ENCODE results near the gene KIF13A.
A peak's percentile ranks its signal among the peaks of the same experiment; 100 is the strongest.
"Not testable (repeated sequence)": the region's sequence is repeated elsewhere in the genome, so short reads cannot be mapped to it uniquely, and the experiment has no call there.

The KIF13A gene

GRCh38 chr6:17998442-17998841 lies 11.0 kb upstream of the KIF13A start:
- DNase-seq (ENCODE audit: low spot score): no peak

DNA sequence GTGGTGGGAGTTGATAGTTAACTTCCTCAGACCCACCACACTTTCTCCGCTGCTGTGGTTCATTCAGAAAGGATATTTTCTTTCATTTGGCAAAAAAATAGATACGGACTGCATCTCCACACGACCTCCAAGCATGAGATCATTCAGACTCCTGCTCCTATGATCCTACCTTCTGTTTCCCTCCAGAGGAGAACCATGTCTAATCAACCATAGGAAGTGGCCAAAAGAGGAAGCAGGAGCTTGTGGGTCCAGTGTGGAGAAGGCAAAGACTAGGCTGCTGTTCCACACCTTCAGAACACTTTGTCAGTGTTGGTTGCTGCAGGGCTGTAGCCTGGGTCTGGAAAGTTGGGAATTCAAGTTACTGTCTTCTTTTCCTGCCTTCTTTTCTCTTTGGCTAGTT lies 10.6 kb upstream of the KIF13A start:
- no peak for DNase-seq (ENCODE audit: low spot score)

- DNase-seq (ENCODE audit: low spot score): no peak
Observed at GRCh38 chr6:17995414-17995813, 8.0 kb upstream of the KIF13A start.

DNA sequence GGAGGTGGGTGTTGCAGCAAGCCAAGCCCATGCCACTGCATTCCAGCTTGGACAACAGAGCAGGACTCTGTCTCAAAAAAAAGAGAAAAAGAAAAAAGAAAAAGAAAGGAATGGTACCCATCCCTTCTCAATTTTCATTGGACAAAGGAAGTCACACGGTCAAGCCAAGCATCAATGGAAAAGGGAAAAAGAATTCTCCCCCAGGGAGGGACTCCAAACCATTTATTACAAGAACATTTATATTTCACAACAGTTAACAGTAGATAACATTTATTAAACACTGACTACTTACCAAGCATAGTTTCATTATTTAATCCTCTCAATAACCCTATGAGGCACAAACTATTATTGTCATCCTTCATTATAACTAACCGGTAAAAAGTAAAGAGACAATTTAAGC lies 6.6 kb upstream of the KIF13A start:
- no peak for DNase-seq (ENCODE audit: low spot score)

DNA sequence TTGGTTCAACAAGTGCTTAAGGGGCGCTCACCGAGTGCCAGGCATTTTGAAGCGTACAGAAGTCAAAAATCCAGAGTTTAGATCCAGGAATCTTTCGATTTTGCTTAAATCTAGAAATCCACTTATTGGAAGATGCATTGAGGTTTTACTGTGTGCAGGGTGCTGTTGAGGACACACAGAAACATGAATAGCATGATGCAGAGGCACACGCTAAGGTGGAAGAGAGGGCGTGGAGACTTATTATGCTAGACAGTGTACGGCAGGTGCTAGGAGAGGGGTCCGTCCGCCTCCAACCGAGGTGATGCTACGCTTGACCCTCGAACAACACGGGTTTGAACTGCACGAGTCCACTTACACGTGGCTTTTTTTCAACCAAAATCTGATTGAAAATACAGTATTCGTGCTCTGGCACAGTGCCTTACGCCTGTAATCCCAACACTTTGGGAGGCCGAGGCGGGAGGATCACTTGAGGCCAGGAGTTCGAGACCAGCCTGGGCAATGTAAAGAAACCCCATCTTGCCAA lies 1.0 kb upstream of the KIF13A start:
- no peak for DNase-seq (ENCODE audit: low spot score)

DNA sequence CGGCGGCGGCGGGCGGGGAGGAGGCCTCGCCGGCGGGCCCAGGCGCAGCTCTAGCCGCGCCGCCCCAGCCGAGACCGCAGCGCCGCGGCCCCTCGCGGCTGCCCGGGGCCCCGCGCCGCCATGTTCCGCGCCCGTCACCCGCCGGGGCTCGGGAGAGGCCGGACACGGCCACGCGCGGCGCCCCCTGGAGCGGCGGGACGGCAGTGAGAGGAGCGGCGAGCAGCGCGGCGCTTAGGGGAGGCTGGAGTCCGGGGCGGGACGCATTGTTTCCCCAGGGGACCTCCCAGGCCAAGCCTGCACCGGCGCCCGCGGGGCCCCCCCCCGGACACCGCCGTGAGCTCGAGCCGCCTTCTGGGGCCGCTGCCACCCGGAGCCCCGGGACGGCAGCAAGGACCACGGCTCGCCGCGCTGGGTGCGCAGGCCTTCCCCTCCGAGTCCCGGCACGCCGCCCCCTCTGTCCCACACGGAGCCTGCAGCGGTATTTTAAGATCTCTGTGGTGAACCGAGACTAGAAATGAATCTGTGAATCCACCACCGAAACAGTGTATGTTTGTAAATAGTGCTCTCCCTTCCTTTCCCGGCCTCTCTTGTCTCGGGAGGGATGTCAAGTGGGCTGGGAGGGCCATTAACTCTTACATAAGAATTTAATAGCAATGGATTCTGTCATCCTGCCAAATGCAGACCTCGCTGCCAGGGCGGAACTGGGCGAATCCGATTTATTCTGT lies 424 bp upstream of the KIF13A start:
- DNase-seq (ENCODE audit: low spot score): peak; percentile 57

DNA sequence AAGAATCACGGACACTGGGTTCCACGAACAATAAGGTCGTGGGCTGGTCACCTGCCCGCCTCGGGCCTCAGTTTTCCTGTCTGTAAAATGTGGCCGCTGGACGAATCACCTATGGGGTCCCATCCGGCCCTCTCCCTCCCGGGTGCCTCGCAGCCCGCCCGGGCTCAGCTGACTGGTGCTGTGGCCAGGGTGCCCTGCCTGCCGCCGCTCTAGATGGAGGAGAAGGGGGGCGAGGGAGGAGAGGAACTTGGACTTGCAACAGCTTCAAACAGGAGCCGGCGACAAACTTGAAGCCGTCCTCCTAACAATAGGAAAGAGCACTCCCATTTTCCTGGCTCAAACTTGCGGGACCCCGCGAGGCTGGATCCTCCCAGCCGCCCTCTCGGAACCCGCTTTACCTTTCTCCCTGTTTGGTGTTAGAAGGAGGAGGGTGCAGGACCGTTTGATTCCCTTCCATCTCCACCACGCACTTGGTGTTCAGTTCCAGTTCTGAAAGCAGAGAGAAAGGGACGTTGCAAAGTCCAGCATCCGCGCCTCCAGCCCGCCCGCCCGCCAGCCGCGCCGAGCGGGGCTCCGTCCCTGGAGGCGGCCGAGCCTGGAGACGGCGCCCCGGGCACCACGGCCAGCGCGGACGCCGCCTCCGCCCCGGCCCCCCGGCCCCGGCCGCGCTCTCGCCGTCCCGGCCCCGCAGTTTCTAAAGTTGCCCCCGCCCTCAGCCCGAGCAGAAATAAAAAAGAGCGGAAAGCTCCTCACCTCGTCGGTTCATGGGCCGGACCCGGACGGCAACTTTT lies 584 bp downstream of the KIF13A start:
- peak; percentile 70 for DNase-seq (ENCODE audit: low spot score)

DNA sequence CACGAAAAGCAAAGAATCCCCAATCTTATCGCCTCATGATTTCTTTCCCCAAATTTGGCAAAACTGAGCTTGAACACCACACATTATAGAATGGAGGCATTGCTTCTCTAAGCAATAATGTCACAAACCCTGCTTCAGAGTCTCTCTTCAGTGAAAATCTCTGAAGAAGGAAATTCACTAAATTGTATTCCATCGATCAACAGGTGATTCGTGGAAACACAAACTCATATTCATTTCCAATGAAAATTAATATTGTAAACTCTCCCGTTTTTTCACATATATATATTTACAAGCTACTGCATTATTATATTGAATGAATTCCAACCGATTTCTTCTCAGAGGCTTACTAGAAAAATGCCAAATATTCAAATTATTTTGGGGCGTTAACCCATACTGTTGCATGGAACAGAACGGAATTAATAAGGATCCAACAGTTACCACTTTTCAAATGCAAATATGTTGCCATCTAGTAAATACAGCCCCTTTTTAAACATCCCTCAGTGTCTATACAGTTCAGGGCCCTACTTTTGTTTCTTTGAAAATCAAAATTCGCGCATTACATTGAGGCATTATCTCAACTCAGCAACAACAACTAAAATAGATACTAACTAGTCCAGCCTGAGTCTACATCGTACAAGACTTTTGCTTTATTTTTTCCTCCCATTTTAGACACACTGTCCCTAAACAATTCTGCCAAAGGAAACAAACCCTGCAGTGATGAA lies 1.3 kb downstream of the KIF13A start:
- no peak for DNase-seq (ENCODE audit: low spot score)

DNA sequence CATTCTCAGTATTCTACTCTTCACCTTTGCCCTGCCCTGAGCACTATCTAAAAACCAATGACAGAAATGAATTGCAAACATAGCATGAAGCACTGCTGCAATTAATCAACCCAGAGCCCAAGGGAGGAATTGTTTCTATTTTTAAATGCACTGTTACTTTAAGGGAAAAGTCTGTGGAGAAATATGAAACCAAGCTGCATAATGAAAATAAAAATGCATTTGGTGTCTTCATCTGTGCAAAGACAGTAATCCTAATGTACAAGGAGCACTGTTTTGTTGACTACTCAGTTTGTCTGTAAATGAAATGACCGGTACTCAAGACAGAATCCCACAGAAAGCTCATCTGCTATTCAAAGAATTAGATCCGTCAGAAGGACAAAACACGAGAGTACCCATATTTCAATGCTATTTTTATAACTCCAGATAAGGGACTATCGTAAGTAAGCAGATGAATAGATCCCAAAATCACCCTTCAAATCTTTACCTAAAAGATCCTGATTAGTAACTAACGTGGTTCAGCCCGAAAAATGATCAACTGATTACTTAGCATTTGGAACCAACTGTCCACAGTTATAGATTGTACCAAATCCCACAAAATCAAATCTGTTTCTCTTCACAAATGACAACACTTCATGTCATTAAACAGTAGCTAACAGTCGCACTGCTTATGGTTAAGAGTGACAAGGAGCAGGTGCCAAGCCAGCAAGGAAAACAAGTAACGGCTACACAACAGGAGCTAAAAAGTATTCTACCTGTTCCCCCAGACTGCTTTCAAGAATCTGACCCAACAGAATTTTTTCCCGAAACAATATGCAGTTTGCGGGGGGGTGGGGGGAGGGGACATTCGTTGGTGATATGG lies 2.4 kb downstream of the KIF13A start:
- DNase-seq (ENCODE audit: low spot score): no peak

- no peak for DNase-seq (ENCODE audit: low spot score)
Observed at GRCh38 chr6:17984399-17984798, 3.0 kb downstream of the KIF13A start.

- no peak for DNase-seq (ENCODE audit: low spot score)
Observed at GRCh38 chr6:17983730-17984129, 3.7 kb downstream of the KIF13A start.

- no peak for DNase-seq (ENCODE audit: low spot score)
Observed at GRCh38 chr6:17980329-17980728, 7.1 kb downstream of the KIF13A start.

DNA sequence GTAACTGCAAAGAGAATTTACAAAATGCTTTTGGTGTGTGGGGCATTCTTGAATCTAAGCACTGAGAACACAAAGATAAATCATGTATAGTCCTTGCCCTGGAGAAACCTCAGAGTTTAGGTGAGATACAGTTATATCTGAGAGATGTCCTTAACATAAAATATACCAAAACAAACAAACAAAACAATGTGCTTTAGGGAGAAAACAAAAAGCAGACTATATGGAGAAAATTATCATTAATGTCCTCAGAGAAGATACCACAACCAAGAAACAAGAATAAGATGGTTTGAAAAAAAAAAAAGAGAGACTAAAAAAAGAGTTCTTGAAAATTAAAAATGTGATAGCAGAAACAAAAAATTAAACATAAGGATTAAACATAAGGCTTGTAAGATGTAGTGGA lies 8.0 kb downstream of the KIF13A start:
- DNase-seq (ENCODE audit: low spot score): no peak

GRCh38 chr6:17976258-17976657 lies 11.2 kb downstream of the KIF13A start:
- not testable (repeated sequence) for DNase-seq (ENCODE audit: low spot score)

GRCh38 chr6:17974570-17975368 lies 12.7 kb downstream of the KIF13A start:
- no peak for DNase-seq (ENCODE audit: low spot score)

- no peak for DNase-seq (ENCODE audit: low spot score)
Observed at GRCh38 chr6:17972978-17973622, 14.3 kb downstream of the KIF13A start.

DNA sequence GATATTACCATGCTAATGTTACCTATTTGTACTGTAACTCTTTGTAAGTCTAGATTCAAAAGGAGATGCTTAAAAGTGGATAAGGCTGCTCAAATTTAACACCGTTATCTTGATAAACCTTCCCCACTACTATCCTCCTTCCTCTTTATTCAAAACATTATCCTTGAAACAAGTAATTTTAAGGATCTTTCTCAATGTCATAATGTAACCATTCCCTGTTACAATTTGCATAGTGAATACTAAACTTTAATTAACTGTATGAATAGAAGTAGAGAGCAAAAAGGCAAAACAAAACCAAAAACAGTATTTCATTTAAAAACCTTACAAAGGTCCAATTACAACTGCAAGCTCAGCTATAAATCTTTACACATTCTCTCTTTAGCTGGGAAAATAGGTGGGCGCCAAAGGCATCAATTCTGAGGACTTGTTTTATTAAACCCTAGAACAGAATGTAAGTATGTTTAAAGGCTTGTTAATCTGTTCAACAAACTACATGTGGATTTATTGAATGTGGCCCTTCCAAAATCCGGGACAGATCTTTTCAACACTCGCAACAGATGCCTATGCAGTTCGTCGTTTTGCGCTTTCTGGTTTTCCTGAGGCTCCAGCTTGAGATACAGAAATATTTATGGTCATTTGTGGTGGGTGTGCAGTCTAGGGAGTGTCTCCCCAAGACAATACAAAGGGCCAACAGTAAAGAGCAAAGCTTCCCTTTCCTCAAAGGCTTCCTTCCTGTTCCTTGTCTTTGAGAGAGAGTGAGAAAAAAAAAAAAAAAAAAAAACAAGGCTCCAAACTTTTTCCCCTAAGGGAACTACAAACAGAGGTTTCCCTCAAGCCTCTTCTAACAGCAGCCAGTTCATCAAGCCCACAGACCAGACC lies 15.1 kb downstream of the KIF13A start:
- DNase-seq (ENCODE audit: low spot score): no peak

DNA sequence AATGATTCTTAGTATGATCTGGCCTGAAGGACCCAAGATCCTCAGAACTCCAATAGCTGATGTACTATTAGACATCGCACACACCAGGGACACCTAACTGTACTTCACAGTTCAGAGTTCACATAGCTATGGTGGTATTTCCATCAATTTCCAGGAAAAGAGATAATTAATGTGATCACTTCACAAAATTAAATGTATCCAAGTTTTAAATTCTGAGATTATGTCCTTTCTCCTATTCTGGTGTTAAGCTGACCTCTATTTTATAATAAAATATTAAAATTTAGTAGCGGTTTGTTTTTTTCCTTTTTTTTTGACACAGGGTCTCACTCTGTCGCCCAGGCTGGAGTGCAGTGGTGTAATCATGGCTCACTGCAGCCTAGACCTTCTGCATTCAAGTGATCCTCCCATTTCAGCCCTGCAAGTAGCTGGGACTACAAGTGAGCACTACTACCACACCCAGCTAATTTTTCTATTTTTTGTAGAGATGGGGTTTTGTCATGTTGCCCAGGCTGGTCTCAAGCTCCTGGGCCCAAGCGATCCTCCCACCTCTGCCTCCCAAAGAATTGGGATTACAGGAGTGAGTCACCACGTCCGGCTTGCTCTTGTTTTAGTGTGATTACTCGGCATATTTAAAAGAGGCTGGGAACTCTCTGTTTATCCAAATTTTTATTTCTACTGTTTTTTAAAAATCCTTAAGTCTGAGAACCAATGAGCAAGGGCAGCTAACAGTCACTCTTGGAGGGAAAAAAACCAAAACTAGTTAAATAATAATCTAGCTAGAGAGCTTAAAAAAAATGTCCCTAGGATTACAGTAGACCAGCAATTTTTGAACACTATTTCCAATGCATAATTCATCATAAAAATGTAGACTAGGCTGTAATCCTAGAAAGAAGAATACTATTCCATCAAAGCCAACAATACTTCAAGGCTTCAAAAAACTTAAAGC lies 16.0 kb downstream of the KIF13A start:
- DNase-seq (ENCODE audit: low spot score): peak; percentile 60

Data from RKO (cell line).